Central memory CD4-positive, alpha-beta T cell (primary cell): ENCODE measurements around the gene KCNG2.

Experiments used
- DNase-seq: peaks from one replicate; pipeline ENCODE4 v3.0.0; 2022

KCNG2 gene

GRCh38 chr18:79768745-79769144 lies 29.0 kb upstream of the KCNG2 start:
- DNase-seq: no peak

GRCh38 chr18:79769698-79770500 lies 27.8 kb upstream of the KCNG2 start:
- DNase-seq: no peak

- no peak for DNase-seq
These were observed 27.3 kb upstream of the KCNG2 start for GRCh38 chr18:79770501-79770815.

DNA sequence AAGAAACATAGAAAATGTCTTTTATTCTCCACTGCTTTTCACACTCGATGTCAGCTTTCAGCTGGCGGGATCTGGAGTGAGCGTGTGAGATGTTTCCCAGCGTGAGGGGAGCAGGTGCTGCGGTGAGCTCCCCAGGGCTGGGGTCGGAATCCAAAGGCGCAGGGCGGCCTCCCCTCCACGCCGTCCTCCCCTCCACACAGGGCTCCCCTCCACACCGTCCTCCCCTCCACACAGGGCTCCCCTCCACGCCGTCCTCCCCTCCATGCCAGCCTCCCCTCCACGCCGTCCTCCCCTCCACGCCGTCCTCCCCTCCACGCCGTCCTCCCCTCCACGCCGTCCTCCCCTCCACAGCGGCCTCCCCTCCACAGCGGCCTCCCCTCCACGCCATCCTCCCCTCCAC lies 26.9 kb upstream of the KCNG2 start:
- no peak for DNase-seq

DNA sequence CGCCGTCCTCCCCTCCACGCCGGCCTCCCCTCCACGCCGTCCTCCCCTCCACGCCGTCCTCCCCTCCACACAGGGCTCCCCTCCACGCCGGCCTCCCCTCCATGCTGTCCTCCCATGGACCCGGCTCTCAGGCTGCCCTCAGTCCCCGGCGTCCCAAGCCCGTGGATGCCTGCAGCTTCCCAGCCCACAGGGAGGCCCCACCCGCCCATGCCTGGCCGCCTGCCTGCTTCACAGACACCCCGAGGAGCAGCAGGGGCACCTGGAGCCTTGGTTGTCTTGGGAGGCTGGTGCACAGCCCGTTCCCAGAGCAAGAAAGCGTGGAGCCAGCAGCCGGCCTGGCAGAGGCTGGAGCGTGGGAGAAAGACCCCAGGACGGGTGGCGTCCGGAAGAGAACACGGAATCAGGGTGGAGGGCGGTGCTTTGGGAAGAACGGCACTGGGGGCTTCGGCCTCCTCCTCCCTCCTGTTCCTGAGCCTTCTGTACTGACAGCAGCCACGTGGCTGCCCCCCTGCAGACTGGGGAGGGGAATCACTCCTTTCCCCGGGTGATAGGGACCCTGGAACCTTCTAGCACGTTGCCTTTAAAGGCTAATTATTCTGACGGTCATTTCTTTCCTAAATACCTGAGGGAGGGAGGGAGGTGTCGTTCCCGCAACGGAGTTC lies 26.2 kb upstream of the KCNG2 start:
- DNase-seq: no peak

- no peak for DNase-seq
These were observed 25.5 kb upstream of the KCNG2 start for GRCh38 chr18:79772108-79772864.

DNA sequence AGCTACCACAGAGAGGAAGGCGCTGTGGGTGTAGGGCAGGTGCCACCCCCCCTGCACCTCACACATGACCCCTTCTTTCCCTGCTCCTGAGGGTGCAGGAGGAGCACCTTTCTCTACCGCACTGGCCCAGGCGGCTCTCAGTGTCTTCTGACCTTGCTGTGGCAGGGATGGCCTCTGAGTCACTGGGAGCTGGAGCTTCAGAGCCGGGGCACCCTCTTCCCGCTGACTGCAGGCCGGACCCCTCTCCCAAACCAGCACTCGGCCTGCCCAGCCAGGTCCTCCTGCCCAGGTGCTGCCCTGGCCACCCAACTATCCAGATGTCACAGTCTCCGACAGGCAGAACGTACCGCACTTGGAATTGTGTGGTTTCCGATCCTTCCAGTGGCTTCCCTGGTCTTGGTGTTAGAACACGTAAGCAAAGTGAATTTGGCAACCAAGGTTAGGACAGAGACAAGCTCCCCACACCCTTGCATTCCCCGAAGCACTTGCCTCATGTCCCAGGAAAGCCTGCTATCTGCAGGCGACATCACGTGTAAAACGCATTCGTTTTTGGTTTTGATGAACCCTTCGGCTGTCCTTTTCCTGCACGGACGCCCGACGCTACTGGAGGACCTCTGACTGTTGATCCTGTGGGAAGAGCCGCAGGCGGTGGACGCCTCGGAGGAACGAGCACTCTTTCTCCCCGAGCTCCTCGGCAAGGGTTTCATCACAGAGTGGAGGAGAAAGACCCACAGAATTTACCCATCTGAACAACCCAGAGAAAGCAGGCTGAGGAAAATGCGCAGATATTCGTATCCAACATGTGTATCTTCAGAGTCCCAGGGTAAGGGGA lies 24.7 kb upstream of the KCNG2 start:
- no peak for DNase-seq

- DNase-seq: no peak
These were observed 23.6 kb upstream of the KCNG2 start for GRCh38 chr18:79774111-79774510.

- DNase-seq: no peak
These were observed 22.1 kb upstream of the KCNG2 start for GRCh38 chr18:79775441-79776221.

GRCh38 chr18:79776674-79777073 lies 21.1 kb upstream of the KCNG2 start:
- no peak for DNase-seq

- DNase-seq: no peak
These were observed 19.4 kb upstream of the KCNG2 start for GRCh38 chr18:79778291-79778791.

- no peak for DNase-seq
These were observed 18.6 kb upstream of the KCNG2 start for GRCh38 chr18:79779021-79779699.

GRCh38 chr18:79779700-79780190 lies 18.0 kb upstream of the KCNG2 start:
- no peak for DNase-seq

- no peak for DNase-seq
These were observed 17.2 kb upstream of the KCNG2 start for GRCh38 chr18:79780547-79780946.

GRCh38 chr18:79781331-79781941 lies 16.3 kb upstream of the KCNG2 start:
- DNase-seq: no peak

GRCh38 chr18:79782566-79783308 lies 15.0 kb upstream of the KCNG2 start:
- no peak for DNase-seq

- no peak for DNase-seq
These were observed 13.4 kb upstream of the KCNG2 start for GRCh38 chr18:79784071-79784913.

DNA sequence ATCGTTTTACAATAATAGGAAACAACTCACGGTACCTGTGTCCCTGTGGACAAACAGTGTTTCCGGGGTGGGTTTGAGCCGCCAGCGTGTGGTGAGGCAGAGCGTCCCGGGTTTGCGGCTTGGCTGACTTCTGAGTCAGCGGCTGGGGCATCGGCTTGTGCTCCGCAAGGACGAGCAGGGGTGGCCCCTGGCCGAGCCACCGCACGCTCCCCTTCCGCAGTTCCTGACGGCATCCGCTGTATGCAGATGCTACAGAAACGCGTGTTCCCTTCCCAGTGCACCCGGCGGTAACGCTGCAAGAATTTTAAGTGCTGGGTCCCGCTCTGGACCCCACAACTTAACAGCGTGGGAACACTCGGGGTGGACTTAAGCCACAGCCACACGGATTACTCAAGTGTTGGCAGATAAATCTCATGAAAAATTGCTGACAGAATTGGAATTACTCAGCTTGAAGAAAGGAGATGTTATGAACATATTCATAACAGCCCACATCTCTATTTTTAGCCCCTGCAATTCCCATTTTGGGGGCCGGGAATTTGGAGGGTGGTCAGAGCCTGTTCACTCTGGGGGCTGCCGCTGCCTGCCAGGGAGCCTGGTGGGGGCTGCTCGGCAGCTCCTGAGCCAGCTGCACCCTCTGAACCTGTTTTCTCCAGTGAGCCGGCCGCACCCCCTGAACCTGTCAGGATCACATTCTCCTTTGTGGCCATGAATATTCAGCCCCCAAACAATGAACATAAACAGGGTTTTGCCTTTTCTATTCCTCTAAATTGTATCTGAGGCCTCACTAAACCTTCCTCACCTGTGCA lies 12.6 kb upstream of the KCNG2 start:
- DNase-seq: no peak
